ENCODE data around the gene SST.
"Not testable (repeated sequence)": the region's sequence is repeated elsewhere in the genome, so short reads cannot be mapped to it uniquely, and the experiment has no call there.

The SST gene

DNA sequence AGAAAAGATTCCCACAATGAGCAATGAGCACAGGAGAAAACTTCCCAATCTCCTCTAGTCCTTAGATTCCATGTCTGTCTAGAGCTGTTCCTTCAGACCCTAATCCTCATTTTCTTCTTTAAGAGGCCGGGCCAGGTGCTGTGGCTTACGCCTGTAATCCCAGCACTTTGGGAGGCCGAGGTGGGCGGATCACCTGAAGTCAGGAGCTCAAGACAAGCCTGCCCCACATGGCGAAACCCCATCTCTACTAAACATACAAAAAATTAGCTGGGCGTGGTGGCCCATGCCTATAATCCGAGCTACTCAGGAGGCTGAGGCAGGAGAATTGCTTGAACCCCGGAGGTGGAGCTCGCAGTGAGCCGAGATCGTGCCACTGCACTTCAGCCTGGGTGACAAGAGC is 11.6 kb upstream of the SST start:
- DNase-seq = not testable (repeated sequence)

DNA sequence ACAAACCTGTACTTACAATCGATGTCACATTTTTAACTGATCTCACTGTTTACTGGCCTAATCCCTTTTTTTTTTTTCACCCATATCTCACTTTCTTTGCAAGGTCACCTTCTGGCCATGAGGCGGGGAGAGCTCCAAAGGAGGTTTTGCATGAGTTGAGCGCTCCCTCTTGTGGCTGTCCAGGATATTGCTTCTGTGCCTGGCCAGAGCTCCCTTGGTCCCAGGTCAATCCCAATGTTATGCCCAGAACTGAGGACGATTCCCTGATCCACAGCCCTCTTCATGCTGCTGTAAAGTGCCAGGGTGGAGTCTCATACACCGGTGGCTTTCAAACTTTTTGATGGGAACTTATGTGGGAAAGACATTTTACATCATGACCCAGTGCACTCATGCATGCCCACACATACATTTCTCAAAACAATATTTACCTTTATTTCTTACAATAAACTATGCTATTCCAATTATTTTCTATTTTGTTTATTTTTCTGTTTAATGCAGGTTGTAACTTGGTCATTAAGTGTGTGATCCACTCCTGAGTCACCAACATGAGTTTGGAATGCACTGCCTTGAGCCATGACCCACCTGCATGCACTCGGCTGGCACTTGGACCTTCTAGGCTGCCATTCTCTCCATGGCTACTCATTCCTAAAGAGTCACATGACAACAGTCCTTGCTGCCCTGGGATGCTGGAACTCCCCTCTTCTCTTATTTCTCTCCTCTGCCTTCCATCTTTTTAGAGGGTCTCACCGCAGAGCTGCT is 9.6 kb upstream of the SST start:
- DNase-seq = peak; percentile 75

DNA sequence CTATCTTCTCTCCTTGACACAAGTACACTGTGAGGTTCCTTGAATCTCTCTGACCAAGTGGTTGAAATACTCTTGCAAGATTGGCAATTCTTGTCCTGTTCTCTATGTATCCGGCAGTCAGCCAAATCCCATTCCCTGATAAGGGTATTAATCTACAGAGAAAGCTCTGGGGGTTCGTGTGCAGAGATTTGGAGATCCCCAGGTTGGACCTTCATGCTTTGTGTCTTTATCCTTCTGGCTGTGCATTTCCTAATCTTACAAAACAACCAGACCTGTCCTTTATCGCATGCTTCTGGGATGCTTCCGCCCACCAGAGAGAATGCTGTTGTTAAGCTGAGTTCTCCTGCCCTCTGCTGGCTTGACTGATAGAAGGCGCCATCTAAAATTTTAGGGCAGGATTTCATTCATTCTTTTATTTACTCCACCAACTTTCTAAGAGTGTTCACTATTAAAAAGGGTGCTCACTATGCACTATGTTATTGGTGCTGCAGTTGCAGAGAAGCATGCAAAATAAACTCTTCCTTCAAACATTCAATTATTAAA is 8.6 kb upstream of the SST start:
- DNase-seq = peak; percentile 56

DNA sequence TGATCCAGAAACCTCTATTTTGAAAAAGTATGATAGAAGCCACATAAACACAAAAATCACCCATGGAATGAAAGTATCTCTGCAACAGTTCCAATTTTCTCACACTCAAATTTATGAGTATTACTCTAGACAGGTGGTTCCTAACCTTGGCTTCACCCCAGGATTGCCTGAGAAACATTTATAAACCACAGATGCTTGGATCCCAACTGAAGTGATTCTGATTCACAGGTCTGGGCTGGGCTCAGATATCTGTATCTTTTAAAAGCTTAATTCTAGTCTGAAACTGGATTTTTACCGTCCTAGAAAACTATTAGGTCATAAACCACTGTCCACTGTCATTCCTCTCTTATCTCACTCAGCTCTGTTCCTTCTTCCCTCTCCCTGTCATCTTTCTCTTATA is 7.4 kb upstream of the SST start:
- DNase-seq = no peak

DNA sequence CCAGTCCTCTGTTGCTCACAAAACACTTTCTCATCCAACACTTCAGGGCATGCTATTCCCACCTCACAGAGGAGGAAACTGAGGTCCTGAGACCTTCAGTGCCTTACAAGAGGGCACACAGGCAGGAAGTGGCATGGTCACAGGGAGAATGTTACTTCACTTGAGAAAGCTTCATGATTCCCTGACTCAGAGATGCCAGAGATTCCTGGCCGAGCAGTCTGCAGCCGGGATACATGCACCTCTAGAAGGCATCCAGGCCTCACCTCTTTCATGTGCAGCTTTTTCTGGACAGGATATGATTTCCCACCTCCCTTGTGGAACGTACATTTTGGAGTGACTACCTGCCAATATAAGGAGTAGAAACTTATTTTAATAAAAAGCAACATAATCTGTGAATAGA is 2.8 kb upstream of the SST start:
- DNase-seq = no peak

DNA sequence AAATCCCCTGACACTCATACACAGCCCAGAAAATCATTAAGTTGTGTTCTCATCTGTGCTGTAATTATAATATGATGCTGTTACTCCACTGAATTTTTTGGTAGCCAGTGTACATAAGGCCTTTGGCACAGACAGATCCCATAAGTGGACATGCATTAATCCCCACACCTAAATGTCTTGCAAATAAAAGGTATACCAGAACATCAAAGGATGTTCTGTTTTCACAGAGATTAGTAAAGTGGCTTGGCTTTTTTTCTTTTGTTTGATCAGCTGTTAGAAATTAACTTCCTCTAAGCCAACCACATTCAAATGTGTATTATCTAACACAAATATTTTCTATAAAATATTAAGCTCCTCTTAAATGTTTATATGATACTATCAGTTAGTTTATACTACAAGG is 2.7 kb downstream of the SST start:
- no peak for DNase-seq

DNA sequence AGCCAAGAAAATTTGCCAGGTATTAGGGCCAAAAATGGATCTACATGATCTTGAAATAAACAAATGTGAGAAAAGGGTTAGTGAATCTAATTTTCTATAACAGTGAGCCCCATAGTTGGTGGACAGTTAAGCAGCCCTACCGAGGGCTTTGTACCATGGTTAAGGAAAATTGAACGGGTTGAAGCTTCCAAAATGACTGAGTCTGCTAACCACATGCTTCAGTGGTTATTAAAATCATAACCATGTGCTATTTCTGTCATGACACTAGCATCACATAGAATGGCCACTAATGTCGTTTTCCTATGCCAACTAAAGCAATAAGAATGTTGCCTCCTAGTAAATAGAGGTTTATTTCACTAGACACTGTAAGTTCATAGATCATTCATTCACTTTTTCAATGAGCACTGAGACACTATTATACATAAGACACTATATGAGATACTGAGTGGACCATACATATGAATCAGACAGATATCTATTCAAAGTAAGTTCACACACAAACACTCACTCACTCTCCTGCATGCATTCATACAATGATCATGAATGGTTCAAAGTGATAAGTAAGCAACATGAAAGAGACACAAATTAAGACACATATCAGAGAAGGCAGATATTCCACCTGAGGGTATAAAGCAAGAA is 4.3 kb downstream of the SST start:
- no peak for DNase-seq

DNA sequence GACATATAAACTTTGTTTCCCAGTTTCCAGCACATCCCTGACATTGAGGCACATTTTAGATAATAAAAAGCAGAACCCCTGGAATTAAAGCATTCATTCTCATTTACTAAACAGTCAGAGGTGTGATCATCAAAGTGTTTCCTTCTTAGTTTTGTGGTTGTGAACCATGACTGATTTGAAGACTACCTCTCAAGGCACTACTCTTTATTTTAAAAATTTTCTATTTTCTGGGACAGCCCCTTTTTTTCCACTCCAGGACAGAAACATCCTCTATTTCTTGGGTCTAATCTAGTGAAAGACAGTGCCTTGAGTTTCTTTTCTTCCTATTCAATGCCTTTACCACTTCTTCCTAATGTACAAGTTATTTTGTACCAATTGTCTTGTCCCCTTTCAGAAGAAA is 5.2 kb downstream of the SST start:
- no peak for DNase-seq

DNA sequence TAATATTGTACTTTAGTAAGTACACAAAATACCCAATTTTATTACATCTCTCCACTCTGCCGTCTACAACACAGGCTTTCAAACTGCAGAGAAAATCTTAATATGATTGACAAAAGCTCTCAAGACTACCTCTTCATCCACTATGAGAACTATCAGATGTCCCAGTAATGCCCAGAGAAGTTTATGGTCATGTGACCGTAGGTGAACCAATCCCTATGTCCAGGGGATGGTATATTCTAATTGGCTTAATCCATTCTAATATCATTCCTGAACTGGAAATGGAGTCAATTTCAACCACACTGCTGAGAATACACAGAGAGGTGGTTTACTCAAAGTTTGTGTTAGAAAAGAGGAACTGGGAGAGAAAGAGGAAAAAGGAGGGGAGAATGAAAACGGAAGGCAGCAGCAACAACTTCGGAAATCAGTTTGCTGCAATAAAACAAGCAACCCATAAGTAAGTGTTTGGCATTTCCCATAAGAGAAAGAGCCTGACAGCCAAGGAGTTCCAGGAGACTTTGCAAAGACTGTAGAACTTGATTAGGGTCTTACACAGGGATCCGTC is 7.3 kb downstream of the SST start:
- no peak for DNase-seq

DNA sequence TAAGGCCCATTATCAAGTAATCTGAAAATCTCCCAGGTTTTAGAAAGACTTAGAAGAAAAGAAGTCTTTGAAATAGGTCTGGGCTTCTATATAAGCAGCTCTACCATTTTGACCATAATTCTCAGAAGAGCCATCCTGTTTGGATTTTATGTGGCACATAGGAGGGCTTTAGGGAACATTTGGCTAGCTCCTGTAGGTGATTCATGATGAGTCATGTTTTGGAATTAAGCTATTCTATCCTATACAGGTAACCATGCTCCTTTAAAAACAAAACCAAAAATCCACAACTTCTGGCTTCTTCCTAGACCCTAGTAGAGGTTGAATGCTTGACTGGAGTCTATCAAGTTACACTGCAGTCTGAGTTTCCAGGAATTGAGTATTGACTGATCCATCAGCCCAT is 8.9 kb downstream of the SST start:
- DNase-seq = no peak

DNA sequence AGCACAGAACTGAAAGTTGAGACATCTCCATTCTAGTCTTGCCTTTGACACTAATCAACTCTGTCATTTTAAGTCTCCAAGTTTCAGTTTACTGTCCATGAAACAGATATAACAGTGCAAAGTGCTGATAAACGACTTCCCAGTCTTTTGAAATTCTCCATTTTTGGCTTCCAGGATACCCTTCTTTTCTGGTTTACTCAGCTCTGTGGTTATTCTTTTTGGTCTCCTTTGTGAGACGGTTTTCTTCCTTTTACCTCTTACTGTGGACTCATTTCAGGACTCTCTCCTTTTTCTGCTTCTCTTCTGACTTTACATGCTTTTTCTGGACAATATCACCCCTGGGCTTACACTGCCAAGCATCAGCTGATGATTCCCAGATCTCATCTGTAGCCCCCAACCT is 18.9 kb downstream of the SST start:
- DNase-seq = no peak

DNA sequence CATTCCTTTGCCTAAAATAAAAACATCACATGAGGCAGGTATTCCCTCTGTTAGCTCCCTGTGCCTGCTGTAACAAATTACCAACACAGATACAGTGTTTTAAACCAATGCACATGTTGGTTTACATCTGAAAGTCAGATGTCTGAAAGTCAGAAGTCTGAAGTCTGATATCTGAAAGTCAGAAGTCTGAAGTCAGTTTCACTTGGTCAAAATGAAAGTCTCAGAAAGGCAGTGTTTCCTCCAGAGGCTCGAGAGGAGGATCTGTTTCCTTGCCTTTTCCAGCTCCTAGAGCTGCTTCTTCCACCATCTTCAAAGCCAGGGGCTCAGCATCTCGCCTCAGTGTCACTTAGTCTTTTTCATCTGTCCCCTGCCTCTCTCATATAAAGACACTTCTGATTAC is 22.0 kb downstream of the SST start:
- no peak for DNase-seq

DNA sequence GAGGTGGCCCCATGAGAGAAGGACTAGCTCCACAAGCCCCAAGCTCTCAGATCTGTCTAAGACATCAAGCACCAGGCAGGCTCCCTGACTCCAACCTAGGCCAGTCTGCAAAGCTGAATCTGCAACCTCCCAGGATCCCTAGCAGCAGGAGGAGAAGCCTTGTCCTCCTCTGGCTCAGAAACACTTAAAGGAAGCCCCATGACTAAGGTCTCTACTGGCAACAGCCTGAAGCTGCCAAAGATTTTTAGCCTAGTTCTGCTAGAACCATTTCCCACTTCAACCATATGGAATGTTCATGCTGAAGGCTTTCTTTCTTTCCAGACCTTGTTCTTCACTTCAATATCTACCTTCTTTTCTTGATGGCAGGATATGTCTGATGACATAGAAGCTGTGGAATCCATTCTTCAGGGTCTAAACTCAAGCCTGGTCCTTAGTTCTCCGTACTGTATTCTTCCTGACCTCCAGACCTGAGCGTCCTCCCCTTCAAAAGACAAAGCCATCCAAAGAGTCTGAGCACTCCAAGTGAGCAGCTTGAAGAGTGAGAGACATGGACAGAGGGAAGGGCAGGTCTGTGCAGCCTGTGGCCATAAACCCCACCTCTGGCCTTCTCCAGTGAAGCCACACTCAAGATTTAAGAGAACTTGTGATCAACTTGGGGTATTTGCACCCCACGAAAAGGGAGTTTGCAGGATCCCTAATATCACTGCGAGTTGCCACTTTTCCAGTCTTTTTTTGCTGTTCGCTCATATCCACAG is 23.1 kb downstream of the SST start:
- no peak for DNase-seq

DNA sequence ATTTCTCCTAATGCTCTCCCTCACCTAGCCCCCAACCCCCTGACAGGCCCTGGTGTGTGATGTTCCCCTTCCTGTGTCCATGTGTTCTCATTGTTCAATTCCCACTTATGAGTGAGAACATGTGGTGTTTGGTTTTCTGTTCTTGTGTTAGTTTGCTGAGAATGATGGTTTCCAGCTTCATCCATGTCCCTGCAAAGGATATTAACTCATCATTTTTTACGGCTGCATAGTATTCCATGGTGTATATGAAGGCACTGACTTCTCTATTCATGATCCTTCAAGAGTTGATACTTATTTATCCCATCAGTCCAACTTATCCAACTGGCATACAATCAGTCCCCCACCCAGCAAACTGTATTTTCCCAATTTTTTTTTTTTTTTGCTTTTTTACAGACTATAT is 24.8 kb downstream of the SST start:
- not testable (repeated sequence) for DNase-seq

DNA sequence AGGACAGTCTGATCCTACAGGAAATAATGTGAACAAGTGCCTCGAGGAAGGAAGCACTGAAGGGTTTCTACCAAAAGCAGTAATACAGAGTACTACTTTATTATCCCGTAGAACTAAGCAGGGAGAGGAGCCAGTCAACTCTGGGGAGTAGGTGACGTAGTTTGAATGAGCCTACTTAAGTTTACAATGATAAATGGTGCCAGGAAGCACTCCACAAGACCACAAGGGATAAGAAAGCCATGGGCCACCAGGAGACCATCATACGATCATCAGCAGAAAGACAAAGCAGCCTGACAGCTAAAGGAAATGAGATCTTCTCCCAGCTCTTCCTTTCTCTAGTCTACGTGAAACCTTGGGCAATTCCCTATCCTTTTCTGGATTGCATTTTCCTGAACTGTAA is 27.3 kb downstream of the SST start:
- DNase-seq = no peak

DNA sequence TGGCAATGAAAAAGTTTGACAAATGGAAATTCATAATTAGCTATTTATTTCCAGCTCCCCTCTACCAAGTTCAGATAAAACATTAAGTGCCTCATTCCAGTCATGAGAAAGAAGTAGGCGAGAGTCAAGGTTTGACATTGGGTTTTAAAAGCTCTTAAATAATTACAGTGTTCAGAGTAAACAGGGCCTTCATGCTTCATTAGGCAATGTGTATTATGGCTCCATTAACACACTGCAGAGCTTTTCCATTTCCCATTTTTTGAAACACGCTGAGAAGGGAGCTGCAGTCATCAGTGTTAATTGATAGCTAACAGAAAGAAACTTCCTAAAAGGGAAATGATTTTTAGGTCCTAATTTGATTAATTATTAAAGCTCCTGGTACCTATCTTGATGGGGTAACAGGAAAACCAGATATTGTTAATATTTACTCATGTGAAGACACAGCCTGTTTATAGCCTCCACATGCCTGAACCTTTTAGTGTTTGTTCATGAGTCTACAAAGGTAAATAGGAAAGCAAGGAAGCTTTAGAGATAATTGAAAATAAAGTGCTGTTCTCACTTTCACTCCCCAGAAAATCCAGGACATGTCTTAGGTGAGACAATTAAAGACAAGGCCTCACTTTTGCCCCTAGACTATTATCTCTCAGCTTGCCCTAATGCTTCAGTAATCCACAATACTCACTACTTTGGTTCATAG is 28.7 kb downstream of the SST start:
- no peak for DNase-seq

DNA sequence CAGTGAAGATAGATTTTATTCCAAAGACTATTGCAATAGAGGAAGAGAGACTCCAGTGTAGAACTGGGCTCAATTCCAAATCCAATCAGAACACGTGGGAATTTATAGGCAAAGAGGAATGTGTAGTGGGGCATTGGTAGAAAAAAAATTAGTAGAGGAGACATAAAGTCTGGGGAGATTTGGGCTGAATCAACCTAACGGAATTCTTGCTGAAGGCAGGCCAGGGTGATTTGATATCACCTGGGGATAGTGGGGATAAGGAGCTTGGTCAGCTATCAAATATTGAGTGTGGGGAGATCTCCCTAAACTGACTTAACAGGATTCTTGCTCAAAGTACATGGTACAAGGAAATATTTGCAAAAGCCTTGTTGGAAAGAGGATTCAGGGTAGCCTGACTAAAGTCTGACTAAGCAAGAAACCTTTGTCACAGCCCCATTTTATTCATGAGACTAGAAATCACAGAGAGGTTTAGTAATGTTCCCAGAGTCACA is 29.6 kb downstream of the SST start:
- DNase-seq = no peak

DNA sequence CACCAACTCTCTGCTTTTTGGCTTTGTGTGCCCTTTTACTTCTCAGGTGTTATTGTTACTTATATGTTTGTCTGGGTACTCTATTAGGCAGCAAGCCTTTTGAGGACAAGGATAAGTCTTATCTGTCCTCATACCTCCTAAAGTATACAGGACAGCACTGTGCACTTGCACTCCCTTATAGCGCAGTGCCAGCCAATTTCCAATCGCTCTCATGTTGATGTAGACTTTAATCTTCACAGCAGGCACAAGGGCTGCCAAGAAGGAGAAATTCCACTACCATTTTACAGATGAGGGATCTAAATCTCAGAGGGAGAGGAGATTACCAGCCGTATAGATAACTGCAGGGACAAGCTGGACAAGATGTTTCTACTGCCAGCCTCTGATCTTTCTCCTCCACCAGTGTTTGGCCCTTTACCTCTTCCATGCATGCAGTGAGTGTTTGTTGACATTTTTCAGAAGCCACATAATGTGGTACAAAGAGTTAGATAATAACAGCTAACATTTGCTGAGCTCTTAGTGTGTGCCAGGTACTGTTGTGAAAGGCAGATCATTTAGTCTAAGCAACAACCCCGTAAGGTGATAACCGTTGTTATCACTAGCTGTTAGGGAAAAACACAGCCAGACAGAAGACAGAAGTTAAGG is 30.1 kb downstream of the SST start:
- no peak for DNase-seq

DNA sequence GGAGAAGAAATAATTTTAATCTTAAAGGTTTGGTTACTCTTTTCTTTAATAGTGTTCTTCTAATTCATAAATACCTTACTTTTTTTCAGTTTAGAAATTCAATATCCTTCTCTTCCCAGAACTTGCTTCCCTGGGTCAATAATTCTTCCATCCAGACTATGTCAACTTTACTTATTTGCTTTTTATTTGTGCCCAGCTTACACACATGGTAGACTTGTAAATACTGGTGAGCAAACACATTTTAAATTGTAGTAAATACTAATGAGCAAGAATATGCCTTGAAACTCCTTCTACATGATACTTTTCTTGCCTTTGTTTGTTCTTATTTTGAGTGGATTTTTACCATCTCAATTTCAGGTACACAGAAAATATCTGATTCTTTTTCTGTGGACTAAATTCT is 33.7 kb downstream of the SST start:
- DNase-seq = no peak

DNA sequence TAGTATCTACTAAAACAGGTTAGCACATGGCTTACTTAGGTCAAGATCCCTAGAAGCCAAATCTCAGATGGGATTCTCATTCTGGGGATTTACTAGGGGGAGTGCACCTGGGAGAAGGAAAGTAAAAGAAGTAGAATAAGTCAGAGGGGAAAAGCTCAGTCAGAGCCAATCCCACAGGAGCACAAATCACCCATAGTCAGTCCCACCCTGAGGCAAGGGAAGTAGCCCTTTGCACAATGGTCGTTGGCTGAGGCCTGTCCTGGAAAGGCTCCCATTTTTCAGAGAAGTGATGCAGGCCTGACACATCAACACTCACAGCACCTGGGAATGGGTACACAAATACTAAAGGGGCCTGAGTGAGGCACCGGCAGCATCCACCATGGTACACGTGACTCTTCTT is 39.8 kb downstream of the SST start:
- no peak for DNase-seq

DNA sequence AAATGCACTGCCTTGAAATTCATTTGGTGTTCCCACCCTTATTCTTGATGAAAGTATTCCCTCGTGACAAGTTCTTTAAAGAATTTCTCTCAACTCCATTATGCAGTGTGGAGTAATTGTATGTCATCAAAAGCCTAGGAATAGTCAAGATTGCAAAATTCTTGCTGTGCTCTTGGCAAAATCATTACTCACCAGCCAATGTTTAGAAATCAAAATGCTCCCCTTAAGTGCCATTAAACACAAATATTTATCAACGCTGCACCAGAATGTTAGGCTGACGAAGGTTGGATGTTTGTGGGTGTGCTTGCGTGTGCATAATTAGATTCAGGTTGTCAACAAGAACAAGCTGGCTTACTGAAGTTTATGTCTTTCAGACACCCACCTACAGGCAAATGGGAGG is 40.5 kb downstream of the SST start:
- no peak for DNase-seq

DNA sequence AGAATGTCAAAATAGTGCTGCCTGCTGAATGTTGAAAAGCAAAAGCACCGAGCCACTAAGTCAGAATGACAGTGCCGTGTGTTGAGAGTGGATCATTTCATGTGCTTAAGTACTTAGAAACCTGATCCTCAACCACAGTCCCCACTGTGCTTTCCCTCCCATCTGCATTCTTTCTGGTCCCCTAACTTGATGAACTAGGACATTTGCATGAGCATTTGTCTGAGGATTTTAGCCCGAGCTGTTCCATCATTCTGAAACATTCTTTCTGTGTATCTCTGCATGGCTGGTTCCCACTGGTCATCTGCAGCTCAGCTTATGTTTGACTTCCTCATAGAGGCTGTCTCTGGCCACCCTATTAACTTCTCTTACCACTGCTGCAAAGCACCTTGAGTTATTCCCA is 42.0 kb downstream of the SST start:
- DNase-seq = no peak

Measured in right forelimb (tissue), 1 donor.